Skin of body (tissue), 2 donors: ENCODE results near the gene ANKRD55. TPM values are rescaled to one million over a fixed set of nuclear protein-coding genes. Genes with fewer than 3 reads are reported as not detected.
"Not testable (repeated sequence)": the region's sequence is repeated elsewhere in the genome, so short reads cannot be mapped to it uniquely, and the experiment has no call there.

Source experiments
- DNase-seq: peaks from one replicate; lab custom pipeline; 2025; lab: John Stamatoyannopoulos, UW
- total RNA-seq: library from RNA; depleted of rRNA; stranded (reverse); fragments of >200 nt; gene quantifications from one replicate; pipeline ENCODE4 v1.2.3, GENCODE V29; 2014

ANKRD55 gene
- total RNA-seq, 1 donor from 2014 or later = 0.30 TPM

GRCh38 chr5:56105511-56106291, 127.4 kb downstream of the ANKRD55 start:
- peak; percentile 80 for DNase-seq

GRCh38 chr5:56102889-56103288, 130.2 kb downstream of the ANKRD55 start:
- peak; percentile 42 for DNase-seq

- not testable (repeated sequence) for DNase-seq
Measured at GRCh38 chr5:56102207-56102606, 130.9 kb downstream of the ANKRD55 start.

- DNase-seq = no peak
Measured at GRCh38 chr5:56101180-56101579, 131.9 kb downstream of the ANKRD55 start.

- no peak for DNase-seq
Measured at GRCh38 chr5:56100439-56101176, 132.5 kb downstream of the ANKRD55 start.

GRCh38 chr5:56099346-56099745, 133.8 kb downstream of the ANKRD55 start:
- peak; percentile 88 for DNase-seq

GRCh38 chr5:56097055-56097454, 136.1 kb downstream of the ANKRD55 start:
- DNase-seq = no peak

- no peak for DNase-seq
Measured at GRCh38 chr5:56095579-56096102, 137.5 kb downstream of the ANKRD55 start.

- no peak for DNase-seq
Measured at GRCh38 chr5:56094579-56095361, 138.4 kb downstream of the ANKRD55 start.

GRCh38 chr5:56093970-56094369, 139.2 kb downstream of the ANKRD55 start:
- DNase-seq = no peak

GRCh38 chr5:56092115-56092514, 141.0 kb downstream of the ANKRD55 start:
- no peak for DNase-seq

GRCh38 chr5:56091664-56092063, 141.5 kb downstream of the ANKRD55 start:
- DNase-seq = no peak

- no peak for DNase-seq
Measured at GRCh38 chr5:56090793-56091460, 142.2 kb downstream of the ANKRD55 start.

- DNase-seq = peak; percentile 25
Measured at GRCh38 chr5:56088967-56089829, 143.9 kb downstream of the ANKRD55 start.

GRCh38 chr5:56088431-56088949, 144.6 kb downstream of the ANKRD55 start:
- no peak for DNase-seq

- no peak for DNase-seq
Measured at GRCh38 chr5:56085193-56085592, 147.9 kb downstream of the ANKRD55 start.

GRCh38 chr5:56083286-56083854, 149.8 kb downstream of the ANKRD55 start:
- no peak for DNase-seq

- not testable (repeated sequence) for DNase-seq
Measured at GRCh38 chr5:56081053-56081642, 152.0 kb downstream of the ANKRD55 start.
